Prostate gland (tissue), 2 donors: ENCODE results near the gene PITPNC1.
"Not testable (repeated sequence)": the region's sequence is repeated elsewhere in the genome, so short reads cannot be mapped to it uniquely, and the experiment has no call there.

Source experiments
- CTCF ChIP-seq, 4 experiments: fragments of 200-600 bp in 2 of 4; fragments of 450-650 bp in 2 of 4; sonication (generic) in 2 of 4; IDR thresholded peaks; 1 replicate in 3 of 4; 2 replicates in 1 of 4; pipeline ENCODE4 v1.5.1; 2016 to 2019; ENCODE audit warnings: antibody characterized with exemption in 4 of 4, mild to moderate bottlenecking in 2 of 4, moderate library complexity in 2 of 4
- POLR2A ChIP-seq: fragments of 450-650 bp; IDR thresholded peaks from one replicate; pipeline ENCODE4 v1.6.1; 2016; ENCODE audit warnings: antibody characterized with exemption, mild to moderate bottlenecking

GRCh38 chr17:67495534-67495933 lies 118.5 kb downstream of the PITPNC1 start:
- TF ChIP-seq POLR2A; CTCF (IDR thresholded peaks at IDR 0.05): not testable (repeated sequence)
